ENCODE results near the gene MNT. TPM values are rescaled to one million over a fixed set of nuclear protein-coding genes. Genes with fewer than 3 reads are reported as not detected.
A peak's percentile ranks its signal among the peaks of the same experiment; 100 is the strongest.

MNT gene
- total and polyA plus RNA-seq, 9 of the 15 experiments (the other 6 are each of a cell fraction or from before 2014, with no cell fraction given): 0.18 to 23.8 (median 5.3) TPM

DNA sequence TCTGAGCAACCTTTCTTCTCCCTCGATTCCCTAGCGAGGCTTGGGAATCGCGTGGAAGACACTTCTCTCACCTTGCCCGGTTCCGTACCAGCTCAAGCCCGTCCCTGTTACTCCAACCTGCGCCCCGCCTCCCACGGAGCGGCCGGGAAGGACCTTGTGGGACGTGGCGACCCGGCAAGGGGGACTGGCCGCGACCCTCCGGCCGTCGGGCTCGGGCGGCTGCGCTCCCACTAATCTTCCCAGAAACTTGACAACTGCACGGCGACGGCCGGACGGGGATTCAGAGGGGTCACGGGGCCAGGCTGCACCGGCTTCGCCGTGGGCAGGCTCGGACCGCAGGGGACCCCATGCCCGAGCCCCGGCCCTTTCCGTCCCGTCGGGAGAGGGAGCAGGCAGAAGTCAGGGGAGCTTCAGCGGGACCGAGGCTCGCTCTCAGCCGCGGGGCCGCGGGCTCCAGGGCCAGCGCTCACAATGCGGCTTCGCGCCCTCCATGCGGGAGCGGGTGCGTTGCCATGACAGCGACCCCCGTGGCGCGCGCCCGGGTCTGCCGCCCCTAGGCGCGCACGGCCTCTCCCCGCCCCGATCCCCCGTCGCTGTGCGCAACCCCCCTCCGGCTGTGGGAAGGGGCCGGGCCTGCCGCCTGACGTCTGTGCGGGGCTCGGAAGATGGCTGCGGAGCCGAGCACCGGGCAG, 63.9 kb downstream of the MNT start, which contains the start of gene SGSM2 (continued):
- no peak for TF ChIP-seq MITF (IDR thresholded peaks at IDR 0.05)
- no peak for TF ChIP-seq ZNF780A (CRISPR knock-in tag; IDR thresholded peaks at IDR 0.05)
- no peak for TF ChIP-seq FOXJ2 (tag; IDR thresholded peaks at IDR 0.05)
- TF ChIP-seq PHB2 (IDR thresholded peaks at IDR 0.05; ENCODE audit: low read depth): no peak
- TF ChIP-seq, protein P1, sequence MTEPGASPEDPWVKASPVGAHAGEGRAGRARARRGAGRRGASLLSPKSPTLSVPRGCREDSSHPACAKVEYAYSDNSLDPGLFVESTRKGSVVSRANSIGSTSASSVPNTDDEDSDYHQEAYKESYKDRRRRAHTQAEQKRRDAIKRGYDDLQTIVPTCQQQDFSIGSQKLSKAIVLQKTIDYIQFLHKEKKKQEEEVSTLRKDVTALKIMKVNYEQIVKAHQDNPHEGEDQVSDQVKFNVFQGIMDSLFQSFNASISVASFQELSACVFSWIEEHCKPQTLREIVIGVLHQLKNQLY (CRISPR knock-in tag; conservative IDR thresholded peaks at IDR 0.05): no peak
- TF ChIP-seq SIN3A (IDR thresholded peaks at IDR 0.05; ENCODE audit: borderline replicate concordance in 2 of 2, control insufficient read depth in 1 of 2, low read depth in 2 of 2, low read length in 2 of 2): 0 out of 4 replicates have a peak, but pooled peaks of 1 of the 2 experiments have one; percentile 6
- TF ChIP-seq ZBED1 (IDR thresholded peaks at IDR 0.05): no peak
- peak; percentile 55; the same call in 1 of the 2 replicates for TF ChIP-seq RFX1 (IDR thresholded peaks at IDR 0.05)
- peak; percentile 35 for TF ChIP-seq NFIC (IDR thresholded peaks at IDR 0.05)
- TF ChIP-seq STAT6 (CRISPR knock-in tag; IDR thresholded peaks at IDR 0.05): no peak
- no peak for TF ChIP-seq ZFP36 (IDR thresholded peaks at IDR 0.05; ENCODE audit: low read depth, low read length, partially characterized antibody)
- TF ChIP-seq NBN (IDR thresholded peaks at IDR 0.05; ENCODE audit: low read depth): no peak
- TF ChIP-seq, protein P2, sequence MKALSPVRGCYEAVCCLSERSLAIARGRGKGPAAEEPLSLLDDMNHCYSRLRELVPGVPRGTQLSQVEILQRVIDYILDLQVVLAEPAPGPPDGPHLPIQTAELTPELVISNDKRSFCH (CRISPR knock-in tag; IDR thresholded peaks at IDR 0.05): no peak
- TF ChIP-seq, protein P2 (tag; IDR thresholded peaks at IDR 0.05): 0 out of 2 replicates have a peak, but pooled peaks have one; percentile 5
- TF ChIP-seq, protein P3, sequence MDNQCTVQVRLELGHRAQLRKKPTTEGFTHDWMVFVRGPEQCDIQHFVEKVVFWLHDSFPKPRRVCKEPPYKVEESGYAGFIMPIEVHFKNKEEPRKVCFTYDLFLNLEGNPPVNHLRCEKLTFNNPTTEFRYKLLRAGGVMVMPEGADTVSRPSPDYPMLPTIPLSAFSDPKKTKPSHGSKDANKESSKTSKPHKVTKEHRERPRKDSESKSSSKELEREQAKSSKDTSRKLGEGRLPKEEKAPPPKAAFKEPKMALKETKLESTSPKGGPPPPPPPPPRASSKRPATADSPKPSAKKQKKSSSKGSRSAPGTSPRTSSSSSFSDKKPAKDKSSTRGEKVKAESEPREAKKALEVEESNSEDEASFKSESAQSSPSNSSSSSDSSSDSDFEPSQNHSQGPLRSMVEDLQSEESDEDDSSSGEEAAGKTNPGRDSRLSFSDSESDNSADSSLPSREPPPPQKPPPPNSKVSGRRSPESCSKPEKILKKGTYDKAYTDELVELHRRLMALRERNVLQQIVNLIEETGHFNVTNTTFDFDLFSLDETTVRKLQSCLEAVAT (IDR thresholded peaks at IDR 0.05): no peak
- TF ChIP-seq ZEB2 (IDR thresholded peaks at IDR 0.05): no peak
- no peak for TF ChIP-seq GABPB1 (CRISPR knock-in tag; IDR thresholded peaks at IDR 0.05)
- TF ChIP-seq MCM3 (IDR thresholded peaks at IDR 0.05): no peak
- TF ChIP-seq ZNF124 (CRISPR knock-in tag; IDR thresholded peaks at IDR 0.05): no peak
- no peak for TF ChIP-seq ARNT (IDR thresholded peaks at IDR 0.05)
- TF ChIP-seq MBD2 (IDR thresholded peaks at IDR 0.05; ENCODE audit: borderline replicate concordance, low read depth): no peak
- no peak for TF ChIP-seq TEAD1 (CRISPR knock-in tag; IDR thresholded peaks at IDR 0.05)
- no peak for TF ChIP-seq SMARCC2 (IDR thresholded peaks at IDR 0.05; ENCODE audit: low read depth)
- no peak for TF ChIP-seq ZNF644 (tag; IDR thresholded peaks at IDR 0.05; ENCODE audit: low read depth)

All from K562 (cell line).